GM19372 (cell line): ENCODE measurements around the gene TMC2.
"Not testable (repeated sequence)": the region's sequence is repeated elsewhere in the genome, so short reads cannot be mapped to it uniquely, and the experiment has no call there.

ENCODE experiments used
- ATAC-seq: cut with Tn5 transposase; IDR thresholded peaks from one replicate; pipeline ENCODE4 v1.9.1; 2021; ENCODE audit warnings: mild to moderate bottlenecking, low read depth, moderate library complexity; ENCODE audit not compliant: unreplicated experiment

The TMC2 gene

GRCh38 chr20:2524709-2525506 is 11.5 kb upstream of the TMC2 start:
- peak; percentile 32 for ATAC-seq

GRCh38 chr20:2526218-2526583 is 10.2 kb upstream of the TMC2 start:
- not testable (repeated sequence) for ATAC-seq

GRCh38 chr20:2527762-2528161 is 8.6 kb upstream of the TMC2 start:
- ATAC-seq, result no peak

- ATAC-seq, result no peak
These were observed 7.6 kb upstream of the TMC2 start for GRCh38 chr20:2528671-2529271.

- ATAC-seq, result no peak
These were observed 3.3 kb upstream of the TMC2 start for GRCh38 chr20:2533118-2533517.

- ATAC-seq, result no peak
These were observed 438 bp upstream of the TMC2 start for GRCh38 chr20:2535711-2536559.

GRCh38 chr20:2537101-2537500 is 728 bp downstream of the TMC2 start:
- ATAC-seq, result no peak

- ATAC-seq, result no peak
These were observed 2.0 kb downstream of the TMC2 start for GRCh38 chr20:2538356-2538755.

- no peak for ATAC-seq
These were observed 2.8 kb downstream of the TMC2 start for GRCh38 chr20:2538931-2539720.

GRCh38 chr20:2541940-2542339 is 5.6 kb downstream of the TMC2 start:
- ATAC-seq, result no peak

- ATAC-seq, result no peak
These were observed 6.0 kb downstream of the TMC2 start for GRCh38 chr20:2542361-2542760.

GRCh38 chr20:2544211-2544610 is 7.8 kb downstream of the TMC2 start:
- ATAC-seq, result no peak

- ATAC-seq, result no peak
These were observed 9.2 kb downstream of the TMC2 start for GRCh38 chr20:2545594-2545993.

GRCh38 chr20:2557873-2558580 is 21.7 kb downstream of the TMC2 start:
- no peak for ATAC-seq

GRCh38 chr20:2558581-2559278 is 22.4 kb downstream of the TMC2 start:
- no peak for ATAC-seq

- ATAC-seq, result no peak
These were observed 22.9 kb downstream of the TMC2 start for GRCh38 chr20:2559279-2559626.

GRCh38 chr20:2559651-2560050 is 23.3 kb downstream of the TMC2 start:
- no peak for ATAC-seq

- no peak for ATAC-seq
These were observed 26.7 kb downstream of the TMC2 start for GRCh38 chr20:2563116-2563515.

GRCh38 chr20:2564406-2564805 is 28.0 kb downstream of the TMC2 start:
- ATAC-seq, result no peak
